Subcutaneous abdominal adipose tissue (tissue), 5 donors: ENCODE measurements around the gene PTGS1.
A peak's percentile ranks its signal among the peaks of the same experiment; 100 is the strongest.
"Not testable (repeated sequence)": the region's sequence is repeated elsewhere in the genome, so short reads cannot be mapped to it uniquely, and the experiment has no call there.

ENCODE experiments used
- H3K27ac ChIP-seq: one replicate; pipeline ENCODE4 v1.7.0; 2013; ENCODE audit warnings: low read depth, mild to moderate bottlenecking, inconsistent platforms, low read length, moderate library complexity
- H3K27me3 ChIP-seq, 5 donors: one replicate each; pipeline ENCODE4 v1.7.0; 2013; ENCODE audit warnings: low read length in 5 of 5, inconsistent platforms in 1 of 5; ENCODE audit not compliant: control insufficient read depth in 5 of 5, insufficient read depth in 4 of 5
- H3K36me3 ChIP-seq, 5 donors: one replicate each; pipeline ENCODE4 v1.7.0; 2013; ENCODE audit warnings: low read length in 5 of 5; ENCODE audit not compliant: control insufficient read depth in 5 of 5, insufficient read depth in 5 of 5
- H3K4me1 ChIP-seq, 5 donors: one replicate each; pipeline ENCODE4 v1.7.0; 2013; ENCODE audit warnings: low read length in 5 of 5, mild to moderate bottlenecking in 3 of 5, moderate library complexity in 1 of 5; ENCODE audit not compliant: control insufficient read depth in 5 of 5, insufficient read depth in 5 of 5
- H3K4me3 ChIP-seq, 5 donors: one replicate each; pipeline ENCODE4 v1.7.0; 2013; ENCODE audit warnings: low read length in 5 of 5, low read depth in 1 of 5
- H3K9ac ChIP-seq, 5 donors: one replicate each; pipeline ENCODE4 v1.7.0; 2013; ENCODE audit warnings: low read length in 5 of 5, mild to moderate bottlenecking in 4 of 5, moderate library complexity in 3 of 5
- H3K9me3 ChIP-seq, 5 donors: one replicate each; pipeline ENCODE4 v1.7.0; 2013; ENCODE audit warnings: low read length in 5 of 5; ENCODE audit not compliant: control insufficient read depth in 5 of 5
- donor health status: healthy.
- donor health status: healthy.
- donor health status: healthy.
- donor health status: healthy.
- donor health status: healthy.

Gene PTGS1

DNA sequence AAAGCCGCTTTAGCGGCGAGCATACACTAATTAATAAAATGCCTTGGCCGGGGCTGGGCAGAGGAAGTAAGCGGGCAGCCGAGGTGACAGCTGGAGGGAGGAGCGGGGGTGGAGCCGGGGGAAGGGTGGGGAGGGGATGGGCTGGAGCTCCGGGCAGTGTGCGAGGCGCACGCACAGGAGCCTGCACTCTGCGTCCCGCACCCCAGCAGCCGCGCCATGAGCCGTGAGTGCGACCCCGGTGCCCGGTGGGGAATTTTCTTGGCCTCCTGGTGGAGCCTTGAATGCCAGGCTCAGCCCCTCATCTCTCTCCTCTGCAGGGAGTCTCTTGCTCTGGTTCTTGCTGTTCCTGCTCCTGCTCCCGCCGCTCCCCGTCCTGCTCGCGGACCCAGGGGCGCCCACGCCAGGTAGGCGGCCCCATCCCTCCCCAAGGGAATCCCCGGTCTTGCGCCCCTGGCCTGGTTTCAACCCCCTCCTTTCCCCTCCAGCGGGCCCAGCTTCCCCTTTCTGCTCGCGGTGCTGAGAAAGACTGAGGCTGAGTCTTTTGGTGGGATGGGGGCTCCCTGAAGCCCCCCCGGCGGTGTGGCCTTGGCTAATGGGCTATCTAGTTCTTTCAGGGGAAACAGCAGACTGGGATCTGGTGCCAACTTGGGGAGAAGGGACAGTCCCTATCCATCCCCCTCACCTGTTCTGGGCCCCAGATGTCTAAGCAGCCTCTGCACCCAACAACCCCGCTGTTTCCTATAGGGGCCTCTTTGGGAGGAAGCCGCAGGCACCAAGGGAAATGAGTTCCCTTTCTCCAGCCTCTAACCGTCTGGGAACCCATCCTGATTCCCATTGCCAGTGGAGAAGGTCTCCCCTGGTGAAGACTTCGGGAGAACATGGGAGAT, at the start of gene PTGS1:
PTGS1 (plus strand) TSS at position 156 of the 887 bp plus-strand sequence; CDS start at position 217, 61 bp downstream.
- Histone ChIP-seq H3K27me3 (peaks cover 0 to 17% (median 9%) of the 10 kb centered on the region in 5 donors), H3K4me3 (peak within 1 kb of the TSS; percentile 40 to 62 (median 58)), H3K36me3 (no peaks in the 10 kb centered on the region), H3K9ac (peak within 1 kb of the TSS in 2 of 5 donors; percentile 40 to 41), H3K9me3 (no peaks in the 10 kb centered on the region), H3K27ac (no peak within 1 kb of the TSS), H3K4me1 (peaks cover 0 to 48% (median 32%) of the 10 kb centered on the region in 5 donors)

DNA sequence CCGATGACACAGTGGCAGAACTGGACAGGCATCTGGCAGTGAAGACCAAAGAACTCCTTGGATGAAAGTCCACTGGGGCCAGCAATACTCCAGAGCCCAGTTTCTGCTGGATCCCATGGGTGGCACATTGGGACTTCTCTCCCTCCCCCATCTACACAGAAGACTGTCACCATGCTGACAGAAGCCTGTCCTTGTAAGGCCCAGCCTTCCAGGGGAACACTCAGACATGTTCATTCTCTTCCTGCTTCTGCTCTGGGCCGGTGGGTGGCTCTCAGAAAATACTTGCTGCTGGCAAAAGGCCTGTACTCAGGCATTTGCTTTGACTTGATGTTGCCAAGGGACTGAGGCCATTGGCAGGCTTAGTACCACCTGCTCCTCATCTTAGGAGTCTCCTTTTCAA, 48.3 kb upstream of the PTGS1 start:
- Histone ChIP-seq H3K9ac (no peak overlapping the region), H3K9me3 (no peaks in the 10 kb centered on the region), H3K36me3 (peaks cover 19 to 48% (median 31%) of the 10 kb centered on the region in 5 donors), H3K27ac (no peak overlapping the region), H3K4me3 (no peak overlapping the region), H3K4me1 (peaks cover 0 to 16% (median 8%) of the 10 kb centered on the region in 5 donors), H3K27me3 (no peaks in the 10 kb centered on the region)

DNA sequence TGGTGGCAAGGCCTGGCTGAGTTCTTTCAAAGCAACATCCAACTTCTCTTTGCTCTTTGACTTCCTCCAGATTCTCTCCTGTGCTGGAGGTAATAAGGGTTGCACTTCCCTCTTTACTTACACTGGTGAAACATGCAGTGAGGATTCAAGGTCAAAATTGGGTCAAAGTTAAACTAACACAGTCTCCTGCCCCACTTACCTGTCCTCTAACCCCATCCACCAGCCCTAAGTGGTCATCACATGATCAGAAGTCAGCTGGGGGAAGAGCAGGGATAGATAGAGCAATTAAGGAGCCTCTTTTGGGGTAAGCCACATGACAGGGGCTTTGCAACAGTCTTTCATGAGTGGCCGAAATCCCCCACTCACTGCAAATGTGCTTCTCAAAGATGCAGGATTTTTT, 46.2 kb upstream of the PTGS1 start:
- H3K27ac ChIP-seq, H3K4me3 ChIP-seq, H3K4me1 ChIP-seq, H3K9ac ChIP-seq, H3K9me3 ChIP-seq, H3K27me3 ChIP-seq: not testable (repeated sequence)
- peaks cover 19 to 60% (median 36%) of the 10 kb centered on the region in 5 donors for H3K36me3 ChIP-seq

DNA sequence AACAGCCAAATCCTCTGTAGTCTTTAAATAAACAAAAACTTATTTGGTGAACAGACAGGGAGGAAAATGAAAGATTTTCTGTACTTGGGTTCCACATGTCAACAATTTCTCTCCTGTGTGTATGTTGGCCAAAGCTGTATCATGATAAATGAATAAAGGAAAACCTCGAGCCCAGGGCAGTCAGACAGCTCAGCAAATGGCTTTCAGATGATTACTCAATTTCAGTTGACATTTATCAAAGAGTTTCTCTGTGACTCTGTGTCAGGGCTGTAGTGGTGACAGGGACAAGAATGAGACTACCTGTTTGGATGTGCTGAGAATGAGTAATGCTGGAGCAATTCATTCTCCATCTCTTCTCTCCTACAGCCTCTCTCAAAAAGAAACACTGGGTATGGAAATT, 45.7 kb upstream of the PTGS1 start:
- H3K4me3 ChIP-seq, result no peak overlapping the region
- no peaks in the 10 kb centered on the region for H3K9me3 ChIP-seq
- peaks cover 0 to 8% (median 4%) of the 10 kb centered on the region in 5 donors for H3K4me1 ChIP-seq
- peaks cover 19 to 64% (median 38%) of the 10 kb centered on the region in 5 donors for H3K36me3 ChIP-seq
- no peaks in the 10 kb centered on the region for H3K27me3 ChIP-seq
- H3K27ac ChIP-seq, result no peak overlapping the region
- no peak overlapping the region for H3K9ac ChIP-seq

DNA sequence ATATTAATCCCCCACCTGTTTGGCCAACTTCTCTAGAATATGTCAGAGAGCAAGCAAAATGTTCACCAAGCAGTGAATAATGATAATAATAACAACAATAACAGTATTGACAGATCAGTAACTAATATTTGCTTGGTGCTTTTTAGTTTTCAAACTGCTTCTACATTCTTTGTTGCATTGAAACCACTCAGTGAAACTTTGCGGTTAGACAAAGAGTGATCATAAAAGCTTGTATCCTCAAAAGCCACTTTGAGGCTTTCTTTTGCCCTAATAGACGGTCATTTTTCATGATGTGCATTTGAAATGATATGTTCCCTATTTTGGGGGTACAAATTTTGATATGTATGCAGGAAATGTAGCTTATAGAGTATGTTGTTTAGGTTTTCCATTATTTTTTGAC, 43.6 kb upstream of the PTGS1 start:
- Histone ChIP-seq H3K9me3 (no peaks in the 10 kb centered on the region), H3K27me3 (no peaks in the 10 kb centered on the region), H3K36me3 (peaks cover 19 to 62% (median 38%) of the 10 kb centered on the region in 5 donors), H3K9ac (no peak overlapping the region), H3K4me3 (no peak overlapping the region), H3K4me1 (peaks cover 0 to 20% (median 4%) of the 10 kb centered on the region in 5 donors), H3K27ac (no peak overlapping the region)

DNA sequence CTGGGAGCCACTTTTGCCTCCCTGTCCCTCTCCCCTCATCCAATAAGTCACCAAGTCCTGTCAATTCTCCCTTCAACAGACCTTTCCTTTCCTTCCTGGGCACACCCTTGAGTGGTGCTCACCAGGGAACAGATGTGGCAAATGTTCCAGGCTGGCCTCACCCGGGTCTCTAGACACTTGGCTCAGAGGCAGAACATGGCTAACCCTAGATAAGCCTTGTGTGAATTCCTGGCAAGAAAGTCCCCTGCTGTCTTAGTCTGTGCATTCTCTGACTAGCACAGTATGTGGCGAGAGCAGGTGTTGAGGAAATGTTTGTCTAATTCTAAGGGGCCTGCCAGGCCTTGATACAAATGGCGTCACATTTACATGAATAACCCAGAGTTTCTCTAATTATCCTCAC, 41.2 kb upstream of the PTGS1 start:
- H3K9ac ChIP-seq, result no peak overlapping the region
- peaks cover 0 to 27% (median 0%) of the 10 kb centered on the region in 5 donors for H3K4me1 ChIP-seq
- no peak overlapping the region for H3K27ac ChIP-seq
- no peaks in the 10 kb centered on the region for H3K27me3 ChIP-seq
- no peaks in the 10 kb centered on the region for H3K9me3 ChIP-seq
- H3K4me3 ChIP-seq, result no peak overlapping the region
- peaks cover 8 to 38% (median 15%) of the 10 kb centered on the region in 5 donors for H3K36me3 ChIP-seq

DNA sequence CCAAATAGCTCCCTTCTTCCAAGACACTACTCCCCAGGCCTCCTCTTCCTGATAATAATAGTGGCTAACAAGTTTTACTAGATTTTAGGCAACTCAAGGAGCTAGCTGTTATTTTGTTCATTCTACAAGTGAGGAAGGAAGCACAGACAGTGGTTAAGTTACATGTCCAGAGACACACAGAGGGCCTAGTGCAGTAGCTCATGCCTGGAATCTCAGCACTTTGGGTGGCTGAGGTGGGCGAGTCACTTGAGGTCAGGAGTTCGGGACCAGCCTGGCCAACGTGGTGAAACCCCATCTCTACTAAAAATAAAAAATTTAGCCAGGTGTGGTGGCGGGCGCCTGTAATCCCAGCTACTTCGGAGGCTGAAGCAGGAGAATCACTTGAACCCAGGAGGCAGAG, 40.4 kb upstream of the PTGS1 start:
- H3K27me3 ChIP-seq, H3K9me3 ChIP-seq, H3K4me3 ChIP-seq, H3K27ac ChIP-seq, H3K9ac ChIP-seq: not testable (repeated sequence)
- H3K4me1 ChIP-seq, result peaks cover 0 to 27% (median 0%) of the 10 kb centered on the region in 5 donors
- H3K36me3 ChIP-seq, result peaks cover 6 to 33% (median 9%) of the 10 kb centered on the region in 5 donors

DNA sequence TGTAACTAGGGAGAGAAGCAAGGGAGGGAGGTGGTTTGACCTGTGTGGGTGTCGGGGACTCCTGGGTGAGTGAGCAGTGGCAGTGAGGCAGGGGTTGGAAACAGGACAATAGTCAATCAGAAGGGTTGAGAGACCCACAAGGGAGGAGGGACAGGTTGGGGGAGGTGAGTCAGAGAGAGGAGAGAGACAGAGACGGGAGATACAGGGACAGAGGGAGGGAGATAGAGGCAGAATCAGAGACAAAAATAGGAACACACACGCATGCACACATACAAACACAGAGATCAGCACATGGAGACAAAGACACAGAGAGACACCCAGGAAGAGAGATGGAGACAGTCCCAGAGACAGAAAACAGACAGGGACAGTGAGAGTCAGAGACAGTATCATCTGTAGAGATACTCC, 39.3 kb upstream of the PTGS1 start:
- Histone ChIP-seq H3K9me3 (no peaks in the 10 kb centered on the region), H3K4me1 (peaks cover 0 to 27% (median 0%) of the 10 kb centered on the region in 5 donors), H3K36me3 (peaks cover 5 to 31% (median 9%) of the 10 kb centered on the region in 5 donors), H3K9ac (no peak overlapping the region), H3K27me3 (peaks cover 0 to 7% (median 0%) of the 10 kb centered on the region in 5 donors), H3K27ac (no peak overlapping the region), H3K4me3 (no peak overlapping the region)

DNA sequence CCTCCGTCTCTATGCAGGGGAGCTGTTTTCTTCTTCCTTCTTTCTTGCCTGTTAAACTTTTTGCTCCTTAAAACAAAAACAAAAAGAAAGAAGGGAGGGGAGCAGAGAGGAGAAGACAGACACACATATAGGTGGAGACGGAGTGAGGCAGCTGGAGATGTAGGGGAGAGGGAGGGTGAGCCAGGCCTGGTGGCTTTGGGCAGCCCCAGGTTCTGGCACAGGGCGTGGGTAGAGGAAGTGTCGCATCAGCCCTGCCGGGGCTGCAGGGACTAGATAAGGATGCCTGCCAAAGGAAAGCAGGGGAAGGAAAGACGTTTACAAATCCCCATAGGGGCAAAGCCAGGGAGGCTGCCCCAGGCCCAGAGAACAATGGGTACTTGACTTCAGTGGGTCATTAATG, 38.7 kb upstream of the PTGS1 start:
- Histone ChIP-seq H3K9ac (no peak overlapping the region), H3K9me3 (no peaks in the 10 kb centered on the region), H3K27ac (no peak overlapping the region), H3K27me3 (peaks cover 0 to 11% (median 0%) of the 10 kb centered on the region in 5 donors), H3K4me1 (peaks cover 0 to 27% (median 0%) of the 10 kb centered on the region in 5 donors), H3K36me3 (peaks cover 0 to 26% (median 9%) of the 10 kb centered on the region in 5 donors), H3K4me3 (no peak overlapping the region)

DNA sequence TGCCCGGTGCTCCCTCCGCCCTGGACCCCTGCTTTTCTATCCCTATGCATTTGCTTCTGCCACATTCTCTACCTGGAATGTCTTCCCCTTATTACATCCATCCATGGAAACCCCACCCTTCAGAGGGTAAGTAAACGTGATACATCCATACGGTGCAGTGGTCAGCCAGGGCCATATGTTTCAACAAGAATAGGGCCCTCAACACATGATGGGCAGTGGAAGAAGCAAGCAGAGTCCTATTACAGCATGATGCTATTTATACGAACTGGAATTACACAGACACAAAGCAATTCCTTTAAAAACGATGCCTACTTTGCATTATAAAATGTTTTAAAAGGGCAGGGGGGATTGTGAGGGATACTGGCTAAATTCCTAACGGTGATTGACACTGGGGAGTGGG, 38.2 kb upstream of the PTGS1 start:
- no peak overlapping the region for H3K27ac ChIP-seq
- no peak overlapping the region for H3K4me3 ChIP-seq
- no peaks in the 10 kb centered on the region for H3K9me3 ChIP-seq
- H3K27me3 ChIP-seq, result peaks cover 0 to 11% (median 0%) of the 10 kb centered on the region in 5 donors
- no peak overlapping the region for H3K9ac ChIP-seq
- peaks cover 0 to 28% (median 0%) of the 10 kb centered on the region in 5 donors for H3K4me1 ChIP-seq
- peaks cover 0 to 23% (median 9%) of the 10 kb centered on the region in 5 donors for H3K36me3 ChIP-seq
